Activated naive CD8-positive, alpha-beta T cell (primary cell): Measurements from ENCODE around the gene FIG4.
"Not testable (repeated sequence)": the region's sequence is repeated elsewhere in the genome, so short reads cannot be mapped to it uniquely, and the experiment has no call there.

Experiments
- H3K27ac Mint-ChIP-seq: one replicate; pipeline ENCODE4 v1.8.0; 2021; ENCODE audit warnings: mixed read lengths
- H3K27me3 Mint-ChIP-seq: one replicate; pipeline ENCODE4 v1.8.0; 2021; ENCODE audit warnings: mixed read lengths
- H3K36me3 Mint-ChIP-seq: one replicate; pipeline ENCODE4 v1.8.0; 2021; ENCODE audit warnings: mixed read lengths
- H3K4me1 Mint-ChIP-seq: one replicate; pipeline ENCODE4 v1.8.0; 2021; ENCODE audit warnings: low read depth, mixed read lengths
- H3K4me3 Mint-ChIP-seq: one replicate; pipeline ENCODE4 v1.8.0; 2021; ENCODE audit warnings: mild to moderate bottlenecking, mixed read lengths
- H3K9me3 Mint-ChIP-seq: one replicate; pipeline ENCODE4 v1.8.0; 2021; ENCODE audit warnings: low read depth, mixed read lengths

The FIG4 gene

DNA sequence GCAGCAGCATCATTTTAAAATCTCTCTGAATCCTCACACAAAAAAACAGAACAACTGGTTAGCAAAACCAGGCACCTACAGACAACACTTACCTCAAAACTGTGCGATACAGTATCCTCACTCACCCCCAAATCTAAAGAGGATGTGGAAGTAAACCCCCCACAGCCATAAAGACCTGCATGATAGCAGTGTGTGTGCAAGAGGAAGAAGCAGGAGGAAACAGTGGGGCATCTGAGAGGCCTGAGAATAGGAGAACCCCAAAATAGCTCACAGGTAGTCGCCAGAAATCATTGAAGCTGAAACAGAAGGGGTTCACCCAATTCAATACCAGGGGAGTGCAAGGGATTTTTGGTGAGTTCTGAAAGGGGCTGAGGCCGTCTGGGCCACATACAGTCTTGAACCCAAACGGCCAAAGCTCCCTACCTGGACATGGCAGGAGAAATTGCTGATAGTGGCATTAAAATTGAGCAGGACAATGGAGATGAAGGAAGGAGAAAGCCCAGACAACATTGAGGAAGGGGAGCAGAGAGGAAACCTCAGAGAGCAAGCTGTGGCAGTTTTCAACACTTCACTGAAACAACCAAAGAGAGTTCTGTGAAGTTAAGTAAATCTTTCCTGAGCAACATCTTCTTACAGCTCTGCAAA lies 129.7 kb downstream of the FIG4 start:
- Mint-ChIP-seq H3K36me3 (peaks cover 22% of the 10 kb centered on the region), H3K4me1 (no peaks in the 10 kb centered on the region), H3K9me3 (no peaks in the 10 kb centered on the region), H3K4me3 (no peak overlapping the region), H3K27me3 (no peaks in the 10 kb centered on the region), H3K27ac (no peak overlapping the region)

DNA sequence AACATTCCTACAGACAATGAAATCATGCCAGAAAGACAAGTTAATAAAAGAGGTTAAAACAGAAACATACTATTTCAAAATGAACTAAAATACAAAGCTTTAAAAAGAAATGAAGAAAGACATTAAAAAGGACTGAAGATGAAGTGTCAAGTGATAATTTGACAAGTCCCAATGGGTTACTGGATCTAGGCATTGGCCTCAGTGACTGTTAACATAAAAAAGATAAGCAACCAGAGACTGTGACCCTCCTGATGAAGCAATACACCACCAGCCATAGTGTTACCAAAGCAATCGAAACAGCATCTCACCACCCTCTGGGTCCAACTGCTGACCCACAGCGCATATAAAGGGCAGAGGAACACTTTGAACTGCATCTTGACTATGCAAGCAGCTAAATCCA lies 130.3 kb downstream of the FIG4 start:
- Mint-ChIP-seq H3K9me3 (no peaks in the 10 kb centered on the region), H3K4me1 (no peaks in the 10 kb centered on the region), H3K4me3 (no peak overlapping the region), H3K36me3 (peaks cover 23% of the 10 kb centered on the region), H3K27ac (no peak overlapping the region), H3K27me3 (no peaks in the 10 kb centered on the region)

DNA sequence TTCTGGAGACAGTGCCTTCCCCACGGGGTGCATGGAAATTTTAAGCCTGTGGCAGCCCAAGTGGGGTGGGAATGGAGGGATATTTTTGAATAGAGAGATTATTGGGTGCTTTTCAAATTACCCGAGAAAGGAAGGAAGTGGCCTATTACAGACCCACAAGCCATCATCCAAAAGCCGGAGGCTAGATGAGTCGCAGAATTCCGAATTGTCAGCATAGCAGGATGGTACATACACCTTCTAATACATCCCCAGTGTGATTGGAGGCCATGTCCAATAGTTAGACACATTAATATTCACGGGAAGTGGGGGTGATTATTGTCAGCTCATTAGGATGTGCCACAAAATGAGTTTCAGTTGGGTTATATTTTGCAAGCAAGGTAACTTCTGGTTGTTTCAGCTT lies 133.0 kb downstream of the FIG4 start:
- no peak overlapping the region for H3K27ac Mint-ChIP-seq
- peaks cover 43% of the 10 kb centered on the region for H3K36me3 Mint-ChIP-seq
- peaks cover 3% of the 10 kb centered on the region for H3K9me3 Mint-ChIP-seq
- no peaks in the 10 kb centered on the region for H3K27me3 Mint-ChIP-seq
- no peaks in the 10 kb centered on the region for H3K4me1 Mint-ChIP-seq
- no peak overlapping the region for H3K4me3 Mint-ChIP-seq

DNA sequence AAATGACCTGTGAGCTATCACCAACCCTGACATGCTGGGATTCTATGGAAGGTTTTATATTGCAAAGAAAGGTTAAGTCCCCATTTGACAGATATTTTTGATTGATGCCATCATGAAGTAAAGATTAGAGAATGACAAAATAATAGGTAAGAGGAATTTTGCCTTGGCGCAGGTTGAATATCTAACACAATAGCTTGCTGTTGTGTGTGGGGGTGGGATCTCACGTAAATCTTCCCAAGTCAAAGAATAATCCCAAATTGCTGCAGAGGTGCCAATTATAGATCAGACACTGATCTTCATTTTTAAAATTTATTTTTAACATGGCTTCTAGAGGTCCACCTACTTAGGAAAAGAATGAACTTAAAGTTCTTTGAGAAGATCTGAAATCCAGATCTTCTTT lies 135.5 kb downstream of the FIG4 start:
- Mint-ChIP-seq H3K4me3 (no peak overlapping the region), H3K27me3 (no peaks in the 10 kb centered on the region), H3K27ac (no peak overlapping the region), H3K9me3 (peaks cover 13% of the 10 kb centered on the region), H3K36me3 (peaks cover 56% of the 10 kb centered on the region), H3K4me1 (no peaks in the 10 kb centered on the region)

DNA sequence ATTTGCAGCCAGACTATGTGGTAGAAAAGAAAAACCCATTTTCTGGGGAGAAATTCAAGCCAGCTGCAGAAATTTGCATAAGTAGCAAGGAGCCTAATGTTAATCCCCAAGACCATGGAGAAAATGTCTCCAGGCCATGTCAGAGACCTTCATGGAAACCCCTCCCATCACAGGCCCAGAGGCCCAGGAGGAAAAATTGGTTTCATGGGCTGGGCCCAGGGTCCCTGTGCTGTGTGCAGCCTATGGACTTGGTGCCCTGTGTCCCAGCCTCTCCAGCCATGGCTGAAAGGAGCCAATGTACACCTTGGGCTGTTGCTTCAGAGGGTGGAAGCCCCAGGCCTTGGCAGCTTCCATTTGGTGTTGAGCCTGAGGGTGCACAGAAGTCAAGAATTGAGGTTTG lies 140.3 kb downstream of the FIG4 start:
- not testable (repeated sequence) for H3K4me3 Mint-ChIP-seq, H3K27me3 Mint-ChIP-seq, H3K4me1 Mint-ChIP-seq, H3K27ac Mint-ChIP-seq
- peaks cover 13% of the 10 kb centered on the region for H3K9me3 Mint-ChIP-seq
- H3K36me3 Mint-ChIP-seq: peaks cover 46% of the 10 kb centered on the region

DNA sequence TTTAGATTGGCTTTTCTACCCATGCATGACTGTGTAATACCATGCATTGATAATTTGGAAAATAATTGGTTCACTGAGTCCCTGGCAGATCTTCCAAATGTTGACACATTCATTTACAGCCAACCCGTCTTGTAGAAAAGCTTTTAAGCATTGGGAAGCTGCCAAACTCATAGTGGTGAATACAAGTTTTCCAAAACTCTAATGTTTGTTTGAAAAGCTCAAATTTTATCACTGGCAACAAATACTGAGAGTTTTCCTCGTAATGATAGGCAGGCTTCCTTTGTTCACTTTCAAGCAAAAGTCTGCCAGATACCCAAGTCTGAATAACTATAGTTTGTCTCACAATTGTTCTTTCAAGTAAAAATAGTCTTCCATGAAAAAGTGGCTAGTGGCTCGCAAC lies 143.0 kb downstream of the FIG4 start:
- Mint-ChIP-seq H3K4me1 (no peaks in the 10 kb centered on the region), H3K9me3 (peaks cover 10% of the 10 kb centered on the region), H3K27me3 (no peaks in the 10 kb centered on the region), H3K27ac (no peak overlapping the region), H3K36me3 (peaks cover 19% of the 10 kb centered on the region), H3K4me3 (no peak overlapping the region)

DNA sequence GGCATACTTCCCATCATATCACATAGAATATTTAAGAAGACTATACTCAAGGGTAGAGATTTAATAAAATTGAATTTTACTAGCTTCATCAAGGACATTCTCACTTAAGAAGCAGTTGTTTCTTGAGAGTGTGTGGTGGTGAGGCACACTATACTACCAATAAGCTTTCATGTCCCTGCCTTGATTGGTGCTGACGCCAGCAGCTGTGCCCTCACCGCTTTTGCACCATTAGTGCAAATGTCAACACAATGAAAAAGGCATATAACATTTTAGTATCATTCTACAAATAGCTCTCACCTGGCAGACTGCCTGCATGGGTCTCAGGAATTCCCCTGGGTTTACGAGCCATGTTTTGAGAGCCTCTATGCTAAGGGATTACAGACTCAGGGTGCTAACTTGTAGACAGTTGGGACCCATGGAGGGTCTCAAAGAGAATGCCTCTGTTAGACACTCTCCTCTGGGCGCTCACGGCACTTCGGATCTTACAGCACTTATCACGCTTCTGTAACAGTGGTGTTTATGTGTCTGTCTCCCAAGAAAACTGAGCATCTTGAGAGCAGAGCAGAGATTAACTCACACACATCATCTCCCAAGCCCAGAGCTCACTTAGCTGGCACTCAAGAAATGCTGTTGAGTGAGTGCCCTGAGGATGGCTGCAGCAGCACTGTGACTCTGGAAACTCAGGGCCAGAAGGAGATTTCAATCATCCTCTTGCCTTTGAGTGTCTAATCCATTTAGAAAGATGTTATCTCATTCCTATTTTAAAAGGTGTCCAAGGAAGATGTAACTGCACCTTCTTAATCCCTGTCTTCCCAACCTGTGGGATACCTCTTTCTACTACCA lies 143.7 kb downstream of the FIG4 start:
- peaks cover 5% of the 10 kb centered on the region for H3K9me3 Mint-ChIP-seq
- H3K27me3 Mint-ChIP-seq: no peaks in the 10 kb centered on the region
- H3K36me3 Mint-ChIP-seq: peaks cover 13% of the 10 kb centered on the region
- no peak overlapping the region for H3K27ac Mint-ChIP-seq
- H3K4me3 Mint-ChIP-seq: no peak overlapping the region
- H3K4me1 Mint-ChIP-seq: no peaks in the 10 kb centered on the region

DNA sequence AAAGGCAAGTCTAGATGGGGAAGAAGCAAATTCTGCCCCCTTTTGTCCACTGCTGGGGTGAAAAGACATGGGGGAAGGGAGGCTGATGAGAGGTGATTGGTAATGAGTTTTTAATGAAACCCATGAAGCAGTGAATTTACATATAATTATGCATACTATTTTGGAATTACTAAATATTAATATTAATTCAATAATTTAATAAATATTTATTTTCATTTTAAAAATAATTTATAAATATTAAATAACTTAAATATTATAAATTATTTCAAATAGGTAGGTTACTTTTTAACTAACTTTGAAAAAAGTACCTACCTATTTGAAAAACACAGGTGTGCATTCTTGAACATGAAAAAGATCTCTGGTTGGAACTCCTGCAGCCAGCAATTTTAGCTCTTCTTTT lies 148.9 kb downstream of the FIG4 start:
- no peaks in the 10 kb centered on the region for H3K36me3 Mint-ChIP-seq
- no peaks in the 10 kb centered on the region for H3K27me3 Mint-ChIP-seq
- H3K4me3 Mint-ChIP-seq: no peak overlapping the region
- no peak overlapping the region for H3K27ac Mint-ChIP-seq
- no peaks in the 10 kb centered on the region for H3K4me1 Mint-ChIP-seq
- no peaks in the 10 kb centered on the region for H3K9me3 Mint-ChIP-seq

DNA sequence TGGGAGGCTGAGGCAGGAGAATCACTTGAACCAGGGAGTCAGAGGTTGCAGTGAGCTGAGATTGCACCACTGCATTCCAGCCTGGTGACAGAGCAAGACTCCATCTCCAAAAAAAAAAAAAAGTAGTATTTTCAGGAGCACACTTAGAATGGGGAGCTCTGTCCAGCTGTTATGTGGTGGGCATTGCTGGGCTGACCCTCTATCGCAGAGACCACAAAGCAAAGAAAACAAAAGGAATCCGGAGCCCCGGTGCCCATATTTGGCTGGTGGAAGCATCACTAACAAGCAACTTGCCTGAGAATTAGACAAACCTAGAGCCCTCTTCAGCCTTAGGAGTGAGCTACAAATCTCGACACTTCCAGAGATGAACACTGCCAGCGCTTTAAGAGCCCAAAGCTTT lies 149.7 kb downstream of the FIG4 start:
- H3K4me3 Mint-ChIP-seq: no peak overlapping the region
- H3K9me3 Mint-ChIP-seq: no peaks in the 10 kb centered on the region
- no peak overlapping the region for H3K27ac Mint-ChIP-seq
- H3K36me3 Mint-ChIP-seq: no peaks in the 10 kb centered on the region
- no peaks in the 10 kb centered on the region for H3K4me1 Mint-ChIP-seq
- no peaks in the 10 kb centered on the region for H3K27me3 Mint-ChIP-seq

DNA sequence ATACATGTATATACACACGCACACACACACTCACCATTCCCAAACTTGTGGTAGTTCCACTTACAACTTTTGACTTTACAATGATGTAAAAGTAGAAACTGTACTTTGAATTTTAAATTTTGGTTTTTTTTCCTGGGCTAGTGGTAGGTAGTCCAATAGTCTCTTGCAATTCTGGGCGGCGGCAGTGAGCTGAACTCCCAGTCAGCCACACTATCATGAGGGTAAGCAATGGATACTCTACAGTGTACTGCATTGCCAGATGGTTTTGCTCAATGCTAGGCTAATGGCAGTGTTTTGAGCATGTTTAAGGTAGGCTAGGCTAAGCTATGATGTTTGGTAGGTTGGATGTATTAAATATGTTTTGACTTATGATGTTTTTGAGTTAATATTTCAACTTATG lies 150.8 kb downstream of the FIG4 start:
- Mint-ChIP-seq H3K27ac (no peak overlapping the region), H3K36me3 (no peaks in the 10 kb centered on the region), H3K9me3 (no peaks in the 10 kb centered on the region), H3K27me3 (no peaks in the 10 kb centered on the region), H3K4me3 (no peak overlapping the region), H3K4me1 (no peaks in the 10 kb centered on the region)

DNA sequence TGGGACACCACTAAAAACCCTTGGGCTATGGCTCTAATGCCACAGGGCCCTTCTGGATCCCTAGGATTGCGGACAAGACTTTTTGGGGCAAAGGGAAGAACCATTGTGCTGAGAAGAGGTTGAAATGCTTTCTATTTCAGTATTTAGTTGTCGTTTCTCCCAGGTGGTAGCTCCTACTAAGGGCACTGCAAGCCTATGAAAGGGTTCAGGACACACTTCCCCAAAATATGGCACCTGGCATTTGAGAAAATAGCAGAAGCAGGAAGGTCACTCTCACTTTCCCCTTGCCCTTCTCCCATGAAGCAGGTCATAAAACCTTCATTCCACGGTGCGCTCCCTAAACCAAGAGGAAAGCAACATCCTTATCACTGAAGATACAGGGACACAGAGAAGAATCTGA lies 161.6 kb downstream of the FIG4 start:
- H3K27me3 Mint-ChIP-seq: no peaks in the 10 kb centered on the region
- H3K4me3 Mint-ChIP-seq: no peak overlapping the region
- peaks cover 3% of the 10 kb centered on the region for H3K36me3 Mint-ChIP-seq
- no peaks in the 10 kb centered on the region for H3K9me3 Mint-ChIP-seq
- H3K4me1 Mint-ChIP-seq: no peaks in the 10 kb centered on the region
- H3K27ac Mint-ChIP-seq: no peak overlapping the region

DNA sequence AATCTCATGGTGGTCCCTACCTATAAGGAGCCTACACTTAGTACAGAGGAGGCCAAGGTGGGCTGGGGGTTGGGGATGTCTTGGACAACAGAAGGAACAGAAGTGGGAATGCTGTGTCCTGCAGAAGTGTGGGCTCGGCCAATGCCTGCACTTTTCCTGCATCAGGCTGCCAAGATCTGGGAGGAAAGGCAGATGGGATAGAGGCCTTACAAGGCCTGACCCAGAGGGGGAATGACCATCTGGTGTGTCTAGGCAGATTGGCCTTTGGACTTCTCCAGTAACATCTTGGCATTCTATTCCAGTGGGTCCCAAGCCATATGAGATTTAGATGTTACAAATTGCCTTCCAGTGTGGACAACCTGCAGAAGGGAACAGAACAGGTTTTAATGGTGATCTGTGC lies 162.3 kb downstream of the FIG4 start:
- H3K4me3 Mint-ChIP-seq: no peak overlapping the region
- no peaks in the 10 kb centered on the region for H3K27me3 Mint-ChIP-seq
- no peaks in the 10 kb centered on the region for H3K9me3 Mint-ChIP-seq
- H3K4me1 Mint-ChIP-seq: no peaks in the 10 kb centered on the region
- peaks cover 3% of the 10 kb centered on the region for H3K36me3 Mint-ChIP-seq
- no peak overlapping the region for H3K27ac Mint-ChIP-seq

DNA sequence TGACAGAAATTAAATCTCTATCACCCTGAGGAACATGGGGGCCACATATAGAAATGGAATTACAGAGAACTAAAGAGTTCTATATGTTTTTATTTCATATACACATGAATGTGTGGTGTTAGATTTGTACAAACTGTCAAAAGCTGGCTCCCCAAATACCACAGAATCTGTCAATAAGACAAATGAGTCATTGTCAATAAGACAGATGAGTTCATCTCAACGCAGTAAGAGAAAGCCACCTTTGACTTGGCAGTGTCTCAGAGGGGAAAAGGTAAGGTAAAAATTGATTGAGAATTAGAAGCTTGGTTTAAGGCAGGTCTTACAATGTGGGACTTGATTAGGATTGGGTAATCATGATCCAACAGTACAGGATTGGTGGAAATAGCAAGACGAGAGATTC lies 162.9 kb downstream of the FIG4 start:
- Mint-ChIP-seq H3K27me3 (no peaks in the 10 kb centered on the region), H3K9me3 (no peaks in the 10 kb centered on the region), H3K4me3 (no peak overlapping the region), H3K36me3 (peaks cover 1% of the 10 kb centered on the region), H3K4me1 (no peaks in the 10 kb centered on the region), H3K27ac (no peak overlapping the region)

DNA sequence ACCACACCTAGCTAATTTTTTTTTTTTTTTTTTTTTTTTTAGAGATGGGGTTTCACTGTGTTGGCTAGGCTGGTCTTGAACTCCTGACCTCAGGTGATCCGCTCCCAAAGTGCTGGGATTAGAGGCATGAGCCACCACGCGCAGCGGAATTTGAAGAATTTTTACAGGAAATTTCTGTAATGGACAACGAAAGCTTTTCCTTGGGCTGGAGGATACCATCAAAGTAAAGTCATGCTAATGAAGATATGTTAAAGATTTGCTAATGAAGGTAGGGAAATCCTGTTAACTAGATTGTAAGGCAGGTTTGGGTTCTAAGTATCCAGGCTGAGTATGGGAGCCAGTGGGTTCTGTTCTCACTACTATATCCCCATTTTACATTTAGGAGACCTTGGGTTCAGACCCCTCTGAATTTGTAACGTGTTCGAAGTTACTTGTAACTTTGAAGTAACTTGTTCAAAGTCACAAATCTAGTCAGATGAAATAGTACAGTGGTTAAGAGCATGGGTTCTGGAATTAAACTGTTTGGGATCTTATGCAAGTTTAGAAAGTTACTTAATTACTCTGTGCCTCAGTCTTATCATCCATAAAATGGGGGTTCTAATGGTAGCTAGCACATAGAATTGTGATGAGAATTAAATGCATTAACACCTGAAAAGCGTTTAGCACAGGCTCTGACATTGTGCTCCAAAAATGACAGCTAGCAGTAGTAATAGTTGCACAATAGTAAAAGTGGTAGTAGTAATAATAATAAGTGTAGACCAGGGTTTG lies 163.6 kb downstream of the FIG4 start:
- Mint-ChIP-seq H3K27me3 (no peaks in the 10 kb centered on the region), H3K4me3 (no peak overlapping the region), H3K4me1 (no peaks in the 10 kb centered on the region), H3K36me3 (no peaks in the 10 kb centered on the region), H3K9me3 (no peaks in the 10 kb centered on the region), H3K27ac (no peak overlapping the region)

DNA sequence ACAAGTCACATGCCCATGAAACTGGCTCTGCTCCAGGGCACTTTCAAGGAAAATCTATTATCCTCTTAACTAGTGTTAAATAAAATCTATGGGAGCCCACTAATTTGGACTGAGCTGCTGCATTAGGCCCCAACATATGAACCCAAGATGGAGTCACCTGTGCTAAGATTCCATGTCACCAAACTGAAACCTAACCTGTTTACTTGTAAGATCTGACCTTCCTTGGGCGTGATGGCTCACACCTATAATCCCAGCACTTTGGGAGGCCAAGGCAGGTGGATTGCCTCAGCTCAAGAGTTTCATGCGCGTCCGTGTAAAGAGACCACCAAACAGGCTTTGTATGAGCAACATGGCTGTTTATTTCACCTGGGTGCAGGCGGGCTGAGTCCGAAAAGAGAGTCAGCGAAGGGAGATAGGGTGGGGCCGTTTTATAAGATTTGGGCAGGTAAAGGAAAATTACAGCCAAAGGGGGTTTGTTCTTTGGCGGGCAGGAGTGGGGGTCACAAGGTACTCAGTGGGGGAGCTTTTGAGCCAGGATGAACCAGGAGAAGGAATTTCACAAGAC lies 164.5 kb downstream of the FIG4 start:
- H3K36me3 Mint-ChIP-seq, H3K27me3 Mint-ChIP-seq, H3K4me1 Mint-ChIP-seq, H3K9me3 Mint-ChIP-seq, H3K27ac Mint-ChIP-seq, H3K4me3 Mint-ChIP-seq: not testable (repeated sequence)
